A549 (cell line): ENCODE measurements around the gene PEAK3. TPM values are rescaled to one million over a fixed set of nuclear protein-coding genes. Genes with fewer than 3 reads are reported as not detected.

Experiments
- ATAC-seq, 2 experiments: fragments of 200-7000 bp in 1 of 2; fragments of >200 bp in 1 of 2; cut with Nextera tagmentation in 1 of 2; cut with Tn5 transposase in 1 of 2; 3 replicates each; pipeline versions ENCODE4 v1.8.0 to v1.9.1; 2018 to 2020; ENCODE audit warnings: mild to moderate bottlenecking in 1 of 2, moderate library complexity in 1 of 2
- CTCF ChIA-PET: fragments of 300-600 bp; sonication (Branson Sonifier 250); formaldehyde crosslinking; extraction: SDS; loops from one replicate; lab custom pipeline; 2021; ENCODE audit warnings: antibody characterized with exemption, inconsistent platforms; lab: Yijun Ruan, JAX
- POLR2A ChIA-PET: fragments of 350-600 bp; formaldehyde crosslinking; extraction: SDS; loops from one replicate; lab custom pipeline; 2021; ENCODE audit warnings: antibody characterized with exemption, inconsistent platforms; lab: Yijun Ruan, JAX
- DNase-seq, 2 experiments: peaks; one replicate each; pipeline versions ENCODE4 v3.0.0 to v3.0.0-alpha.2; 2011 to 2016; ENCODE audit warnings: low read depth in 1 of 2, low spot score in 1 of 2
- FAIRE-seq: peaks from 2 replicates; lab custom pipeline; 2011; peaks lifted over from hg19 to GRCh38; lab: Jason Lieb, UNC
- H3K27ac ChIP-seq, 2 experiments: fragments of >200 bp; sonication (Bioruptor Twin); formaldehyde crosslinking; 3 replicates each; pipeline ENCODE4 v1.5.1; 2016 to 2017
- H3K4me1 ChIP-seq: fragments of >200 bp; sonication (Bioruptor Twin); formaldehyde crosslinking; 3 replicates; pipeline ENCODE4 v1.6.1; 2016
- H3K4me2 ChIP-seq: fragments of >200 bp; sonication (Bioruptor Twin); formaldehyde crosslinking; 3 replicates; pipeline ENCODE4 v1.6.1; 2016
- H3K4me3 ChIP-seq: fragments of >200 bp; sonication (Bioruptor Twin); formaldehyde crosslinking; 3 replicates; pipeline ENCODE4 v1.5.1; 2016
- H3K9me3 ChIP-seq: fragments of >200 bp; sonication (Bioruptor Twin); formaldehyde crosslinking; 3 replicates; pipeline ENCODE4 v1.6.1; 2016
- CBX8 ChIP-seq: fragments of 200-600 bp; sonication (generic); IDR thresholded peaks from 2 replicates; pipeline ENCODE4 v1.6.1; 2016
- CEBPB ChIP-seq, 2 experiments: fragments of >200 bp in 1 of 2; sonication (Bioruptor Twin) in 1 of 2; formaldehyde crosslinking in 1 of 2; IDR thresholded peaks; 2 replicates each; pipeline ENCODE4 v1.6.1; 2012 to 2016
- EHF ChIP-seq: fragments of 250-450 bp; sonication (Bioruptor Pico); IDR thresholded peaks from 2 replicates; pipeline ENCODE4 v1.5.0; 2020; ENCODE audit warnings: mild to moderate bottlenecking
- EHMT2 ChIP-seq: fragments of 200-600 bp; sonication (generic); IDR thresholded peaks from 2 replicates; pipeline ENCODE4 v1.6.1; 2016; ENCODE audit warnings: antibody characterized with exemption, low read depth, mild to moderate bottlenecking, moderate library complexity
- FOSB ChIP-seq: fragments of 250-450 bp; sonication (Bioruptor Pico); IDR thresholded peaks from 2 replicates; pipeline ENCODE4 v1.5.0; 2020; ENCODE audit warnings: mild to moderate bottlenecking, moderate library complexity
- FOSL2 ChIP-seq, 2 experiments: fragments of 450-650 bp in 1 of 2; fragments of >200 bp in 1 of 2; sonication (Bioruptor Twin) in 1 of 2; formaldehyde crosslinking; IDR thresholded peaks; 2 replicates each; pipeline versions ENCODE4 v1.5.0 to v1.6.1; 2016 to 2020; ENCODE audit warnings: mild to moderate bottlenecking in 1 of 2, moderate library complexity in 1 of 2
- GATA3 ChIP-seq: IDR thresholded peaks from 2 replicates; pipeline ENCODE4 v1.6.1; 2012; ENCODE audit warnings: borderline replicate concordance
- HOXA7 ChIP-seq: fragments of 250-450 bp; sonication (Bioruptor Pico); IDR thresholded peaks from 2 replicates; pipeline ENCODE4 v1.5.0; 2020; ENCODE audit warnings: mild to moderate bottlenecking, moderate library complexity
- HOXB13 ChIP-seq: fragments of 250-450 bp; sonication (Bioruptor Pico); IDR thresholded peaks from 2 replicates; pipeline ENCODE4 v1.5.0; 2020; ENCODE audit warnings: low read depth, mild to moderate bottlenecking, moderate library complexity
- HOXB5 ChIP-seq: fragments of 250-450 bp; sonication (Bioruptor Pico); IDR thresholded peaks from 2 replicates; pipeline ENCODE4 v1.5.0; 2020; ENCODE audit warnings: mild to moderate bottlenecking, moderate library complexity
- JUN ChIP-seq, 2 experiments: fragments of >200 bp; sonication (Bioruptor Twin); formaldehyde crosslinking; IDR thresholded peaks; 2 replicates in 1 of 2; 3 replicates in 1 of 2; pipeline ENCODE4 v1.6.1; 2016 to 2017
- MAZ ChIP-seq: fragments of 150-350 bp; IDR thresholded peaks from 2 replicates; pipeline ENCODE4 v1.6.1; 2014; ENCODE audit warnings: antibody characterized with exemption, low read depth, low read length, borderline replicate concordance
- NPAS2 ChIP-seq: fragments of 250-450 bp; sonication (Bioruptor Pico); IDR thresholded peaks from 2 replicates; pipeline ENCODE4 v1.8.0; 2022; ENCODE audit warnings: mild to moderate bottlenecking, moderate library complexity, borderline replicate concordance
- POLR2A ChIP-seq: IDR thresholded peaks from 2 replicates; pipeline ENCODE4 v1.6.1; 2012; ENCODE audit warnings: mild to moderate bottlenecking, low read length
- RAD21 ChIP-seq, 2 experiments: fragments of >200 bp in 1 of 2; sonication (Bioruptor Twin) in 1 of 2; formaldehyde crosslinking in 1 of 2; IDR thresholded peaks in 1 of 2; conservative IDR thresholded peaks in 1 of 2; 2 replicates in 1 of 2; 3 replicates in 1 of 2; pipeline ENCODE4 v1.6.1; 2012 to 2018; ENCODE audit warnings: inconsistent platforms in 1 of 2
- RARB ChIP-seq: fragments of 250-450 bp; sonication (Bioruptor Pico); IDR thresholded peaks from 2 replicates; pipeline ENCODE4 v1.8.0; 2021; ENCODE audit warnings: mild to moderate bottlenecking, moderate library complexity
- RCOR1 ChIP-seq: fragments of 150-350 bp; IDR thresholded peaks from 2 replicates; pipeline ENCODE4 v1.6.1; 2014; ENCODE audit warnings: antibody characterized with exemption, low read length, low read depth
- RFX5 ChIP-seq: fragments of 450-650 bp; IDR thresholded peaks from 2 replicates; pipeline ENCODE4 v1.7.1; 2014; ENCODE audit warnings: antibody characterized with exemption, mild to moderate bottlenecking, moderate library complexity
- ZC3H11A ChIP-seq: fragments of 450-650 bp; IDR thresholded peaks from 2 replicates; pipeline ENCODE4 v1.6.1; 2014; ENCODE audit warnings: antibody characterized with exemption, mild to moderate bottlenecking
- WGBS: methylation state at CpG from one replicate; pipeline ENCODE4 v1.1.6; 2017; ENCODE audit errors: missing lambda C conversion rate; 5-methylcytosine and 5-hydroxymethylcytosine counted together
- polyA plus RNA-seq, 4 experiments: library from polyadenylated mRNA; depleted of rRNA in 3 of 4; stranded (reverse); fragments of >200 nt; fragmentation: RNase III in 1 of 4; extraction: RNeasy Plus Mini Kit Qiagen cat#74134 plus additional on column Dnase treatment in 1 of 4; gene quantifications; 2 replicates in 3 of 4; 3 replicates in 1 of 4; pipeline ENCODE4 v1.2.3, GENCODE V29; 2011 to 2017
- TF ChIP-seq, protein P1 (sequence below): IDR thresholded peaks from 2 replicates; pipeline ENCODE4 v1.6.1; 2012
- TF ChIP-seq, protein P2 (sequence below): fragments of 450-650 bp; IDR thresholded peaks from 2 replicates; pipeline ENCODE4 v1.6.1; 2014; ENCODE audit warnings: antibody characterized with exemption
- TF ChIP-seq, protein P3 (sequence below): IDR thresholded peaks from 2 replicates; pipeline ENCODE4 v1.6.1; 2012; ENCODE audit warnings: low read depth, borderline replicate concordance

Gene PEAK3
- polyA plus RNA-seq, 2 of the 4 experiments (the other 2 are of a cell fraction), result not detected

DNA sequence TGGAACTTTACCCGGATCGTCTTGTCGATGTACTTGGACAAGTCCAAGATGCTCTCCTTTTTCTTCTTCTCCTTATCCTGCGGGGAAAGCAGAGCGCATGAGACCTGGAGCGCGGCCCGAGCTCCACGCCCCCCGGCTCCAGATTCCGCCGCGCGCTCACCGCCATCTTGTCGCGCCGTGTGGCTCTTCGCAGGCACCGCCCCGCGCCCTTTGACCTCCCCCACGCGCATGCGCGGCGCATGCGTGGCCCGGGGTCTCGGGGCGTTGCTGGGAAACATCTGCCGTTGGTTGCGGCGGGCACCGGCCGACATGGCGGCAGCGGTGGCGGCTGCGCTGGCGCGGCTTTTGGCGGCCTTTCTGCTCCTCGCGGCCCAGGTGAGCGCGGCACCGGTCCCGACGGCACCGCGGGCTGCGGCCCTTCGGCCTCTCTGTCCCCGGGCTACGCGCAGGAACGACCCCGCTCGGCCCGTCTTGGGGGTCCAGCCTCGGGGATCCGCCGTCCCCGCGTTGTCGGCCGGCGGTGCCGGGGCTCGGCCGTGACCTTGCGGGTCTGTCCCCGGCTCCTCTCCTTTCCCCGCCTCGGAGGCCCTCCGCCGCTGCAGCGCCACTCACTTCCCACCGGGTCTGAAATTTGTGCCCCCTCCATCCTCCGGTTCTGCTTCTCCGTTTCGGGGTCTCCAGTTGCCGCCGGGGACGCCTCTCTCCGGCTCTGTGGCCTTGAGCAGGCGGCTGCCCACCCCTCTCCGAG is 46.6 kb upstream of the PEAK3 start, which contains the start of the genes LSM7 and SPPL2B (continued):
- no peak for TF ChIP-seq RCOR1

DNA sequence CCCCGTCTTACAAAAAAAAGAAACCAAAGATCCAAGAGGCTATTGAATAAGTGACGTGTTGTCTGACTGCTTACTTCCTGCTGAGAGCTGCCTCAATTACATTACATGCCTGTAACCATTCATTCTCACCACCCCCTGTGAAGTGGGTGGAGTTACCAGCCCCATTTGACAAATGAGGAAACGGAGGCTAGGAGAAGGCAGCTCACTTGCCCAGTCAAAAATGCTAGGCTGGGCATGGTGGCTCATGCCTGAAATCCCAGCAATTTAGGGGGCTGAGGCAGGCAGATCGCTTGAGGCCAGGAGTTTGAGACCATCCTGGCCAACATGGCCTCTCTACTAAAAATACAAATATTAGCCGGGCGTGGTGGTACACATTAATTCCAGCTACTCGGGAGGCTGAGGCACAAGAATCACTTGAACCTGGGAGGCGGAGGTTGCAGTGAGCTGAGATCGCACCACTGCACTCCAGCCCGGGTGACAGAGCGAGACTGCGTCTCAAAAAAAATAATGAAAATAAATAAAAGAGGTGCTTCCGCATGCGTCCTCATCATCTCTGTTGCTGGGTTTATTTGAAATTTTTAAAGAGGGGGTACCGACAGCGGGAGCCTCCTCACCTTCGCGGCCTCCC is 45.9 kb upstream of the PEAK3 start:
- Histone ChIP-seq H3K4me3 (peak overlapping the region; percentile 100), H3K4me1 (peaks cover 28% of the 10 kb centered on the region), H3K27ac (peak overlapping the region; percentile 98 to 99), H3K4me2 (peak overlapping the region; percentile 98)
- DNase-seq, result no peak
- FAIRE-seq, result no peak
- peak in 1 of 2 experiments; percentile 36; a peak in 3 of 6 replicates for ATAC-seq
- CTCF ChIA-PET, result interaction anchor here (0.7 kb wide), 1 partner anchor 308 kb away, joined by 3 read pairs; no protein-coding TSS in a partner anchor
- POLR2A ChIA-PET, result no interaction called here
- TF ChIP-seq FOSB (CRISPR knock-in tag), result no peak
- no peak for TF ChIP-seq CEBPB (IDR thresholded peaks at IDR 0.05)
- TF ChIP-seq ZC3H11A, result no peak
- TF ChIP-seq HOXA7, result no peak
- TF ChIP-seq MAZ, result no peak
- TF ChIP-seq, protein P1, sequence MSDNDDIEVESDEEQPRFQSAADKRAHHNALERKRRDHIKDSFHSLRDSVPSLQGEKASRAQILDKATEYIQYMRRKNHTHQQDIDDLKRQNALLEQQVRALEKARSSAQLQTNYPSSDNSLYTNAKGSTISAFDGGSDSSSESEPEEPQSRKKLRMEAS, result no peak
- no peak for TF ChIP-seq JUN (IDR thresholded peaks at IDR 0.05)
- TF ChIP-seq, protein P2, sequence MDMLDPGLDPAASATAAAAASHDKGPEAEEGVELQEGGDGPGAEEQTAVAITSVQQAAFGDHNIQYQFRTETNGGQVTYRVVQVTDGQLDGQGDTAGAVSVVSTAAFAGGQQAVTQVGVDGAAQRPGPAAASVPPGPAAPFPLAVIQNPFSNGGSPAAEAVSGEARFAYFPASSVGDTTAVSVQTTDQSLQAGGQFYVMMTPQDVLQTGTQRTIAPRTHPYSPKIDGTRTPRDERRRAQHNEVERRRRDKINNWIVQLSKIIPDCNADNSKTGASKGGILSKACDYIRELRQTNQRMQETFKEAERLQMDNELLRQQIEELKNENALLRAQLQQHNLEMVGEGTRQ, result no peak
- TF ChIP-seq RARB (CRISPR knock-in tag), result no peak
- TF ChIP-seq HOXB13 (CRISPR knock-in tag), result no peak
- no peak for TF ChIP-seq NPAS2 (CRISPR knock-in tag)
- no peak for TF ChIP-seq RFX5
- no peak for TF ChIP-seq HOXB5 (CRISPR knock-in tag)
- TF ChIP-seq, protein P3, sequence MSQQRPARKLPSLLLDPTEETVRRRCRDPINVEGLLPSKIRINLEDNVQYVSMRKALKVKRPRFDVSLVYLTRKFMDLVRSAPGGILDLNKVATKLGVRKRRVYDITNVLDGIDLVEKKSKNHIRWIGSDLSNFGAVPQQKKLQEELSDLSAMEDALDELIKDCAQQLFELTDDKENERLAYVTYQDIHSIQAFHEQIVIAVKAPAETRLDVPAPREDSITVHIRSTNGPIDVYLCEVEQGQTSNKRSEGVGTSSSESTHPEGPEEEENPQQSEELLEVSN, result no peak
- TF ChIP-seq, all 56 proteins: peak for 0
- no peaks in the 10 kb centered on the region for H3K9me3 ChIP-seq
- 4% methylated on average over 18 of the region's 18 CpGs for WGBS

DNA sequence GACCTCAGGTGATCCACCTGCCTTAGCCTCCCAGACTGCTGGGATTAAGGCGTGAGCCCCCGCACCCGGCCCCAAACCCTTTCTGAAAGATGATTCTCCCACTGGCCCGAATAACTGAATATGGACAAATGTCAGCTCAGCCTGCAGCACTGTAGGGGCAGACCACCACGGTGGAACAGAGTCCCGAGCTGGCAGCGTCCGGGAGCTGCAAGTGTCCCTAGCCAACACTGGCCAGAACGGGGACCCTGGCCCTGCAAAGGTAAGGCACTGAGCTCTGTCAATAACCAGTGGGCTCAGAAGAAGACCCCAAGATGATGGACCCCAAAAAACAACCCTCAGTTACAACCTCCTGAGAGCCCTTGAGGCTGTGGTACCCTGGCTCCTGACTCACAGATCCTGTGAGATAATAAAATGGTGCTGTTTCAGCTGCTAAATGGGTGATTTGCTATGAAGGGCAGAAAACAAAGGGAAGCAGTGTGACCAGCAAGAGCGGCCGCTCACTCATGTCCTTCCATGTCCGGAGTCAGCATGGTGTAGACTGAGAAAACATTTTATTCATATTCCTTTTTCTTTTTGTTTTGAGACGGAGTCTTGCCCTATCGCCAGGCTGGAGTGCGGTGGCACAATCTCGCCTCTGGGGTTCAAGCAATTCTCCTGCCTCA is 44.9 kb upstream of the PEAK3 start:
- peak overlapping the region; percentile 98 for H3K4me2 ChIP-seq
- no peak for ATAC-seq
- TF ChIP-seq MAZ (no peak), GATA3 (no peak), RAD21 (conservative IDR thresholded peaks at IDR 0.05 in 1 of 2, IDR thresholded peaks at IDR 0.05 in 1 of 2) (no peak), EHMT2 (no peak), FOSL2 (IDR thresholded peaks at IDR 0.05) (no peak), FOSL2 (CRISPR knock-in tag; IDR thresholded peaks at IDR 0.05) (no peak), POLR2A (no peak), CBX8 (no peak), EHF (no peak)
- TF ChIP-seq, protein P3, result no peak
- DNase-seq, result no peak
- H3K27ac ChIP-seq, result no peak overlapping the region
- H3K4me1 ChIP-seq, result peaks cover 28% of the 10 kb centered on the region
- H3K4me3 ChIP-seq, result no peak overlapping the region; the same call in 2 of the 3 replicates
- POLR2A ChIA-PET, result no interaction called here
- CTCF ChIA-PET, result interaction anchor here (2.3 kb wide), 1 partner anchor 11 kb away, joined by 6 read pairs; no protein-coding TSS in a partner anchor
- FAIRE-seq, result no peak
- H3K9me3 ChIP-seq, result no peaks in the 10 kb centered on the region
- 90% methylated on average over 16 of the region's 16 CpGs for WGBS
